Measurements from ENCODE around the gene ZNF574.

DNA sequence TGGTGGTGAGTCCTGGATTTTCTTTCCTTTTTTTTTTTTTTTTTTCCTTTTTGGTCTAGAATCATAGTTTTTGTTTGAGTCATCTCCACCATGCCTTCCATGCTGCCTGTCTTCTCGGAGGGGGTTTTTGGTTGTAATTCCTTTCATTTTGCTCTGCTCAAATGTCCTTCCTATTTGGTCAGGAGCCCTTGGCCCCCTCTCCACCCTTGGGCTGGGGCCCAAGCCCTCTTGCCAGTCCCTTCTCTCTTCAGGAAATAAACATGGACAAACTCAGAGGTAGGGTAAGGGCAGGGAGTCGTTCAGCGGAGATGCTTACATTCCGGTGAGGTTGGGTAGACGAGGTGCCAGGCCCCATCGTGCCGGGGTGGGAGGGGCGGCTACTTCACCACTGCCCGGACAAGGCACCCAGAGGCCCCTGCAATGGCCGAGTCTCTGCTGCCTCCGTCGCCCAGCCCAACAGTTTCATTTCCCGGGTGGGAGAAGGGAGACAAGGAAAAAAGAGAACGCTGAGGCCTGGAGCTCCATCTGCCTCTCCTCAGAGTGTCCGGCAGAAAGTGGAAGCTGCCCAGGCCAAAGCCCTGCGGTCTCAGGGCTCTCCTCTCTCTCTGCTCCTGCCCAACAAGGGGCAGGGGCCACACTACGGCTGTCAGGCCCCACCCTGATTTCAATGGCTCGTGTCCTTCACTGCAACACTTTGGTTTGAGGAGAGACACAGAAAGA, 12.7 kb downstream of the ZNF574 start:
- TF ChIP-seq, protein P1, sequence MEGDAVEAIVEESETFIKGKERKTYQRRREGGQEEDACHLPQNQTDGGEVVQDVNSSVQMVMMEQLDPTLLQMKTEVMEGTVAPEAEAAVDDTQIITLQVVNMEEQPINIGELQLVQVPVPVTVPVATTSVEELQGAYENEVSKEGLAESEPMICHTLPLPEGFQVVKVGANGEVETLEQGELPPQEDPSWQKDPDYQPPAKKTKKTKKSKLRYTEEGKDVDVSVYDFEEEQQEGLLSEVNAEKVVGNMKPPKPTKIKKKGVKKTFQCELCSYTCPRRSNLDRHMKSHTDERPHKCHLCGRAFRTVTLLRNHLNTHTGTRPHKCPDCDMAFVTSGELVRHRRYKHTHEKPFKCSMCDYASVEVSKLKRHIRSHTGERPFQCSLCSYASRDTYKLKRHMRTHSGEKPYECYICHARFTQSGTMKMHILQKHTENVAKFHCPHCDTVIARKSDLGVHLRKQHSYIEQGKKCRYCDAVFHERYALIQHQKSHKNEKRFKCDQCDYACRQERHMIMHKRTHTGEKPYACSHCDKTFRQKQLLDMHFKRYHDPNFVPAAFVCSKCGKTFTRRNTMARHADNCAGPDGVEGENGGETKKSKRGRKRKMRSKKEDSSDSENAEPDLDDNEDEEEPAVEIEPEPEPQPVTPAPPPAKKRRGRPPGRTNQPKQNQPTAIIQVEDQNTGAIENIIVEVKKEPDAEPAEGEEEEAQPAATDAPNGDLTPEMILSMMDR (IDR thresholded peaks at IDR 0.05), result no peak
- TF ChIP-seq POLR2A (IDR thresholded peaks at IDR 0.05), result no peak

All from ovary (tissue), 3 donors.